T-helper 17 cell (primary cell): ENCODE measurements around the gene TNP2. TPM values are rescaled to one million over a fixed set of nuclear protein-coding genes. Genes with fewer than 3 reads are reported as not detected.

Experiments used
- ATAC-seq: fragments of 150-1000 bp; cut with Tn5 transposase; 2 replicates; pipeline ENCODE4 v1.10.0; 2021; ENCODE audit warnings: mild to moderate bottlenecking, moderate library complexity
- DNase-seq, 3 donors: peaks; one replicate each; pipeline versions ENCODE4 v3.0.0 to v3.0.0-alpha.2; 2020 to 2021
- H3K9me3 ChIP-seq: one replicate; pipeline ENCODE4 v1.7.0; 2013; ENCODE audit warnings: low read length, mild to moderate bottlenecking; ENCODE audit not compliant: control insufficient read depth, poor library complexity, severe bottlenecking
- H3K27ac Mint-ChIP-seq: one replicate; pipeline ENCODE4 v1.8.0; 2022; ENCODE audit warnings: mild to moderate bottlenecking, moderate library complexity, mixed read lengths
- H3K27me3 Mint-ChIP-seq: one replicate; pipeline ENCODE4 v1.8.0; 2022; ENCODE audit warnings: mixed read lengths
- H3K36me3 Mint-ChIP-seq: one replicate; pipeline ENCODE4 v1.8.0; 2022; ENCODE audit warnings: low read depth, mixed read lengths
- H3K4me1 Mint-ChIP-seq: one replicate; pipeline ENCODE4 v1.8.0; 2022; ENCODE audit warnings: mild to moderate bottlenecking, mixed read lengths
- H3K4me3 Mint-ChIP-seq: one replicate; pipeline ENCODE4 v1.8.0; 2022; ENCODE audit warnings: mild to moderate bottlenecking, moderate library complexity, mixed read lengths
- total RNA-seq, 4 donors: library from RNA in 2 of 4; stranded (reverse) in 2 of 4; gene quantifications; one replicate each; pipeline ENCODE4 v1.2.3 and lab custom pipeline; 2022 to 2026

The TNP2 gene
- not detected for total RNA-seq
- total RNA-seq (lab: John Stamatoyannopoulos, UW), result 0 reads per million in 2 donors

GRCh38 chr16:11268921-11269375 is at the start of gene TNP2:
Gene TNP2 (minus strand): TSS chr16:11269325. CDS start chr16:11269262, 63 bp downstream.
- H3K27ac Mint-ChIP-seq, result peak within 1 kb of the TSS; percentile 45
- no peaks in the 10 kb centered on the region for H3K27me3 Mint-ChIP-seq
- H3K4me1 Mint-ChIP-seq, result peaks cover 6% of the 10 kb centered on the region
- DNase-seq (no peak), ATAC-seq (no peak)
- no peaks in the 10 kb centered on the region for H3K9me3 ChIP-seq
- no peak within 1 kb of the TSS for H3K4me3 Mint-ChIP-seq
- peaks cover 4% of the 10 kb centered on the region for H3K36me3 Mint-ChIP-seq

- no peak for DNase-seq
- Mint-ChIP-seq H3K4me3 (no peak overlapping the region), H3K27me3 (no peaks in the 10 kb centered on the region), H3K27ac (no peak overlapping the region), H3K4me1 (peaks cover 4% of the 10 kb centered on the region), H3K36me3 (no peaks in the 10 kb centered on the region)
- no peak for ATAC-seq
- no peaks in the 10 kb centered on the region for H3K9me3 ChIP-seq
Observed at GRCh38 chr16:11318817-11319216, 49.7 kb upstream of the TNP2 start.

GRCh38 chr16:11316331-11317015 is 47.3 kb upstream of the TNP2 start:
- H3K36me3 Mint-ChIP-seq, result no peaks in the 10 kb centered on the region
- H3K4me3 Mint-ChIP-seq, result no peak overlapping the region
- no peaks in the 10 kb centered on the region for H3K27me3 Mint-ChIP-seq
- peaks cover 10% of the 10 kb centered on the region for H3K4me1 Mint-ChIP-seq
- H3K27ac Mint-ChIP-seq, result peak overlapping the region; percentile 51
- ATAC-seq (no peak), DNase-seq (no peak)
- H3K9me3 ChIP-seq, result no peaks in the 10 kb centered on the region

- Mint-ChIP-seq H3K27me3 (no peaks in the 10 kb centered on the region), H3K27ac (no peak overlapping the region), H3K4me3 (no peak overlapping the region), H3K36me3 (no peaks in the 10 kb centered on the region), H3K4me1 (peaks cover 16% of the 10 kb centered on the region)
- no peaks in the 10 kb centered on the region for H3K9me3 ChIP-seq
- DNase-seq (no peak), ATAC-seq (no peak)
Observed at GRCh38 chr16:11315510-11315909, 46.4 kb upstream of the TNP2 start.

- H3K4me3 Mint-ChIP-seq, result no peak overlapping the region
Observed at GRCh38 chr16:11314309-11314894, 45.3 kb upstream of the TNP2 start.

GRCh38 chr16:11313493-11314308 is 44.6 kb upstream of the TNP2 start:
- no peaks in the 10 kb centered on the region for H3K36me3 Mint-ChIP-seq
- H3K4me3 Mint-ChIP-seq, result no peak overlapping the region
- H3K4me1 Mint-ChIP-seq, result peaks cover 19% of the 10 kb centered on the region
- no peak for ATAC-seq
- peak overlapping the region; percentile 11 for H3K27ac Mint-ChIP-seq
- no peaks in the 10 kb centered on the region for H3K27me3 Mint-ChIP-seq
- DNase-seq, result no peak
- no peaks in the 10 kb centered on the region for H3K9me3 ChIP-seq

More at GRCh38 chr16:11314309-11314894, 45.3 kb upstream of the TNP2 start:
- no peaks in the 10 kb centered on the region for H3K9me3 ChIP-seq
- no peak for ATAC-seq
- DNase-seq, result no peak
- no peaks in the 10 kb centered on the region for H3K36me3 Mint-ChIP-seq
- peaks cover 20% of the 10 kb centered on the region for H3K4me1 Mint-ChIP-seq
- H3K27me3 Mint-ChIP-seq, result no peaks in the 10 kb centered on the region
- peak overlapping the region; percentile 11 for H3K27ac Mint-ChIP-seq

GRCh38 chr16:11312718-11313492 is 43.8 kb upstream of the TNP2 start:
- Mint-ChIP-seq H3K27me3 (no peaks in the 10 kb centered on the region), H3K4me1 (peaks cover 15% of the 10 kb centered on the region), H3K4me3 (peak overlapping the region; percentile 45), H3K27ac (peak overlapping the region; percentile 85), H3K36me3 (no peaks in the 10 kb centered on the region)
- no peaks in the 10 kb centered on the region for H3K9me3 ChIP-seq
- ATAC-seq (no peak), DNase-seq (no peak)

- H3K27me3 Mint-ChIP-seq, result no peaks in the 10 kb centered on the region
- H3K4me1 Mint-ChIP-seq, result peaks cover 17% of the 10 kb centered on the region
- no peak for DNase-seq
- no peaks in the 10 kb centered on the region for H3K36me3 Mint-ChIP-seq
- H3K27ac Mint-ChIP-seq, result peak overlapping the region; percentile 32
- ATAC-seq, result peak; percentile 76
- no peaks in the 10 kb centered on the region for H3K9me3 ChIP-seq
- H3K4me3 Mint-ChIP-seq, result peak overlapping the region; percentile 76
Observed at GRCh38 chr16:11310997-11311561, 42.0 kb upstream of the TNP2 start.

- Mint-ChIP-seq H3K27me3 (no peaks in the 10 kb centered on the region), H3K4me1 (peaks cover 17% of the 10 kb centered on the region), H3K27ac (peak overlapping the region; percentile 32), H3K4me3 (peak overlapping the region; percentile 76), H3K36me3 (no peaks in the 10 kb centered on the region)
- ATAC-seq, result no peak
- H3K9me3 ChIP-seq, result no peaks in the 10 kb centered on the region
- no peak for DNase-seq
Observed at GRCh38 chr16:11310634-11310977, 41.5 kb upstream of the TNP2 start.

GRCh38 chr16:11309895-11310633 is 40.9 kb upstream of the TNP2 start:
- DNase-seq, result no peak
- peak; percentile 28 for ATAC-seq
- Mint-ChIP-seq H3K27me3 (no peaks in the 10 kb centered on the region), H3K27ac (peak overlapping the region; percentile 8), H3K4me1 (peaks cover 17% of the 10 kb centered on the region), H3K36me3 (no peaks in the 10 kb centered on the region), H3K4me3 (no peak overlapping the region)
- no peaks in the 10 kb centered on the region for H3K9me3 ChIP-seq

- ATAC-seq, result no peak
- DNase-seq, result no peak
- Mint-ChIP-seq H3K36me3 (no peaks in the 10 kb centered on the region), H3K4me1 (peaks cover 17% of the 10 kb centered on the region), H3K27ac (no peak overlapping the region), H3K4me3 (no peak overlapping the region), H3K27me3 (no peaks in the 10 kb centered on the region)
- no peaks in the 10 kb centered on the region for H3K9me3 ChIP-seq
Observed at GRCh38 chr16:11308493-11309283, 39.6 kb upstream of the TNP2 start.
